H4 (cell line): ENCODE results near the gene CSMD2. TPM values are rescaled to one million over a fixed set of nuclear protein-coding genes. Genes with fewer than 3 reads are reported as not detected.

ENCODE experiments used
- DNase-seq: peaks from one replicate; pipeline ENCODE4 v3.0.0-alpha.2; 2015; ENCODE audit warnings: low spot score
- total RNA-seq: library from RNA; depleted of rRNA; stranded (reverse); fragments of >200 nt; shearing (Covaris generic); gene quantifications from 2 replicates; pipeline ENCODE4 v1.2.3, GENCODE V29; 2014

CSMD2 gene
- total RNA-seq, 1 experiment from 2014 or later: not detected

- DNase-seq: no peak
These were observed 556.1 kb downstream of the CSMD2 start for GRCh38 chr1:33608825-33609400.

DNA sequence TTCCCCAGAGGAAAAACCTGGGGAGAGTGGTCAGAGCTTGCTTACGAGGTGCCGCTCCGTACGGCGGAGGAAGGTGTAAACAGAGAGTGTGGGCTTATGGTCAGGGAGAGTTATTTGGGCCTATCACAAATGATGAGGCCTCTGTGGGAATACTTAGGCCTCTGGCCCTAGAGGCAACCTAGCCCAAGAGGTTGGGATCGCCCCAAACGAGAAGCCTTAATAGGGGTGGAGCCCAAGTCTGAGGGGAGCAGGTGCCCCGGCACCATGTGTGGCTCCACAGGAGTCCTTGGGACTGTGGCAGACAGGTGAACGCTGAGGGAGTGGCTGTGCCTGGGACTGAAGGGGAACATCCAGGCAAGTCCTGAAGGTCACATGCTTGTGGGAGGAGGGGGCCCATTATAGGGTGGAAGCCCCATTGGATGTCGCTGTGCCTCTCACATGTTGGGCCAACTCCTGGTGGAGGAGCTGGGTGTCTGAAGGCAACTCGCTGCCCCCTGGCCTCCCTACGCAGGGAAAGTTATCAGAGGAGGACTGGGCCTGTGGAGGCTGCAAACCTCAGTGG is 557.5 kb downstream of the CSMD2 start:
- DNase-seq: no peak

DNA sequence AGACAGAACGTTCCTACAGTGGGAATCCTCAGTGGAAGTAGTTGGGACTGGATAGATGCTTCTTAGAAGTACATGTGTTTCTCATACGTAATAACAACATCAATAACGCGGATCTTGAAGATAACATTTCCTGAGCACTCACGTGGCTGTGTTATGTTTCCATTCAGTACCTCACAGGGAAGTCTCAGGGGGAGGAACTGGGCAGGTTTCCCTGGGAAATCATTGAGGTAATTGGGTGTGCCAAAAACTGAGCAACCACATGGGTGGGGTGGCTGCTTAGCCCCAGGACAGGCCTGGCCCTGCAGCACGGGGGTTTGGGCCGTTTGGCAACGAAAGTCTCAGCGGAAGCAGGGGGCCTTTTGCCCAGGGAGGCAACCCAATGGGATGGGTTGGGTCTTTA is 558.8 kb downstream of the CSMD2 start:
- no peak for DNase-seq

DNA sequence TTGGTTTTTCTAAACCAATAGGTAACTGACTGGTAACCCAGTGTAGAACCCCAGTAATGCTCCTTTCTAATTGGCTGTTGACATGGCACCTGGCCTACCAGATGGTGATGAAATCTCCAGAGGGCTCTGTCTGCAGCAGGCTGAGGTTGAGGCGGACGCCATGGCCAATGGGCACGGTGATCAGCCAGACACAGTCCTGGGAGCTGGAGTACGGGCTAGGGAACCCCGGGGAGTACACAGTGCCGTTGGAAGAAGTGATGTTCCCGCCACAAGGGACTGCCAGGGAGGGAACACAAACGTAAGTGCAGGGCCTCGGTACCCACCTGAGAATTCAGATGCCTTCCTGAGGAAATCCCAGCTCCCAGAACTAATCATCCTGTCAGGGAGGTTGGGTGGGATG is 562.8 kb downstream of the CSMD2 start:
- DNase-seq: no peak

DNA sequence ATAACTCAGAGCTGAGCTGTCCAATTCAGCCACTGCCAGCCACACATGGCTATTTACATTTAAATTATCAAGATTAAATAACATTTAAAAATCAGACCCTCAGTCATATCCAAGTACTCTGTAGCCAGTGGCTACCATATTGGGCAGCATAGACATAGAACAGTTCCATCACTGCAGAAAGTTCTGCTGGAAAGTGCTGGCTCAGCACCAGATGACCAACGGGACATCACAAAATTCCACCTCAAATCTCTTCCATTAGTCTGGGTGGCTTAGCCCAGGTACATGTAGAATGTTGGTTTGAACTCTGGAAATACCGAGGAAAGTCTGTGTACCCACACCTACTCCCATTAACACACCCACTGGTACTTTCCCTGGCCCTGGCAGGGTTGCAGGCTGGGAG is 563.3 kb downstream of the CSMD2 start:
- no peak for DNase-seq

- no peak for DNase-seq
These were observed 565.4 kb downstream of the CSMD2 start for GRCh38 chr1:33599516-33600115.

DNA sequence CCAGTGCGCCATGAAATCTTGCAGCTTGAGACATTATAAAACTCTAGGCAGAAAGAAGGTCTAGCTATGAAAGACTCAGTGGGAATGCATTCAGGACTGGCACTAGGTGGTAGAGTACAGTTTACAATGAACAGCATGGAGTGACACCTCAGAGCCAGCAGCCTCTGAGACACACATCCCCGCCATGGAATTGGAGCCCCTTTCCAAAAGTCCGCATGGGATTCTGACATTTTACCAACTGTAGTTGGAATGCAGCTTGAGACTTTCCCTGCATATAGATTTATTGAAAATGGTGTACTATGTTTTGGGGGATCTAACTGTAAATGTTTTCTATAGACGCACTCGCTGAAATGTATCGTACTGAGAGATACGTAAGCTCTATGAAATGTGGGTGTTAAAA is 576.3 kb downstream of the CSMD2 start:
- DNase-seq: no peak

DNA sequence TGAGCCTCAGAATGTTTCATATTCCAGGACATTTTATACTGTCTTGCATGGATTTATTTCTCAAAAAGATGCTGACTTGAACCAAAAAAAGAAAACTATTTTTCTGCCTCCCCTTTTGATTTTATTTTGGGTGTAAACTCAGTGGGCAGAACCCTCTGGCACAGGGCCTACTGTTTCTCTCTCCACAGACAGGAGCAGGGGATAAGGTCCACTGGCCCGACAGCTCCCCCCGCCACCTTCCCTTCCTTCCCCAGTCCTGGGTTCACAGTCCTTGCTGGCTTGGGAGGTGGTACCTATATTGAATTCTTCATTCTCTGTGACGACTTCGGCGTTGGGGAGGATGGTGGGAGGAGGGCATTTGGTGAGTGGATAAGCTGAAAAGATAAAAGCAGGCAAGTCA is 578.2 kb downstream of the CSMD2 start:
- DNase-seq: no peak

DNA sequence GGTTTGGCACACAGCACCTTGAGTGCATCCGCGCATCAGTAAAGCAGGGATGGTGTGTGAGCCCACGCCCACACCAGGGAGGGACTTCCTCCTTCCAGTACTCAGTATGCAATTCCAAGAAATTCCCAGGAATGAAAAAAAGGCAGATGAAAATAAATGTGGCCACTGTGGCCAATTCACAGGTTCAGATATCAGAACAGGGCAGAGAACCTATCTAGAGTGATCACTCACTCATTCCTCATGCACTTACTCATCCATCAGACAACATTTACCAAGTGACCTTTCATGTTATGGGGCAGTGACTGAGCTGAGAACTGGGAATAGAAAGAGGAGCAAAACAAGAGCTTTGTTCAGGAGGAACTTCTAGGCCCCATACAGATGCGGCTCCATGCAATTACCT is 578.9 kb downstream of the CSMD2 start:
- DNase-seq: no peak

GRCh38 chr1:33583567-33583966 is 581.5 kb downstream of the CSMD2 start:
- no peak for DNase-seq

DNA sequence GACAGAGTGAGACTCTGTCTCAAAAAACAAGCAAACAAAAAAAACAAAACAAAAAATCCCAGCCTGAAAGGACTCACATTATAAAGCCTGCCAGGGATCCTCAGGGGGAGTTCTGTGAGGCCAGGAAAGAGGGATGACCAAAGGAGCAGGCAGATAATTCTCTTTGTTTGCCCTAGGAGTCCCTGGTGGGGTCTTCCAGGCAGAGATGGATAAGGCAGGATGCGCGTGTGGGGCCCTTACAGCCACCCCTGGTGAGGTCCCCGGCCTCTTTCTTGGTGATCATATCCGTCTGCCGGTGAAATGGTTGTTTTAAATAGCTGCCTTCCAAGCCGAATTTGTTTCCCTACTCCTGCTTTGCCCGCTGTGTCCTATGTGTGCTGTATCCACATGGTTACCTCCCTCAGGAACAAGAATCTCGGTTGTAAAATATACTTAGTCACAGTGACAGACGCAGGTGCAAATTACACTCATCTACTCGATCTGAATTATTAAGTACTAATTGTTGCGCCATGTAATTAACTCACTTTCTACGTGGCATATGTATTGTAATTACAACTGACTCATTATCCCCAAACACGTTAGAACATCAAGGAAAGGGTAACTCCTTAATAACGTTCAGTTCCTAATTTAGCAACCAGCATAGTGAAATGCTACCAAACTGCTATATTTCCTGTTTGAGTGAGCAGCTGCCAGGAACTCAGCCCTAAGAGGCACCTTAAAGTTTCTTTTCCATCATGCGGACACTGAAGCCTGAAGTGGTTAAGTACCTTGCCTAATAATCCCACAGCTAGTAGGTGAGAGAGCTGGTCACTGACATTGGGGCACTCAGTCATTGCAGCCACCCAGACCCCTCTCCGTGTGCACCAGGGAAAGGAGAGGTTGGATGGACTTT is 586.2 kb downstream of the CSMD2 start:
- DNase-seq: no peak

DNA sequence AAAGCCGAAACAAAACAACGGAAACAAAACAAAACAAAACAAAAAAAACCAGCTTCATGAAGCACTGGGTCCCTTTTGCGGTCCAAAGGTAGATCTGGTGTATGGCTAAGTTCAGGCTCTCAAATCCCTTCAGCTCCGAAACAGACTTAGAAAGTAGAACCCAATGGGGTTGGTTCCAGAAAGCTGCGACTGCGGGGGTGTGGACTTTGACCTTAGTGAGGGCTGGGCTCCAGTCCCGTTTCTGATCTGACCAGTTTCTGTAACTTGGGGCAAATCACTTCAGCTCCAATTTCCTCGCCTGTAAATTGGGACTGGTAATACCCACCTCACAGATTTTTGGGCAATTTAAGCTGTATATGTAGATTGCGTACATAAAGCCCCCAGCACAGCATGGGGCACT is 587.4 kb downstream of the CSMD2 start:
- no peak for DNase-seq

DNA sequence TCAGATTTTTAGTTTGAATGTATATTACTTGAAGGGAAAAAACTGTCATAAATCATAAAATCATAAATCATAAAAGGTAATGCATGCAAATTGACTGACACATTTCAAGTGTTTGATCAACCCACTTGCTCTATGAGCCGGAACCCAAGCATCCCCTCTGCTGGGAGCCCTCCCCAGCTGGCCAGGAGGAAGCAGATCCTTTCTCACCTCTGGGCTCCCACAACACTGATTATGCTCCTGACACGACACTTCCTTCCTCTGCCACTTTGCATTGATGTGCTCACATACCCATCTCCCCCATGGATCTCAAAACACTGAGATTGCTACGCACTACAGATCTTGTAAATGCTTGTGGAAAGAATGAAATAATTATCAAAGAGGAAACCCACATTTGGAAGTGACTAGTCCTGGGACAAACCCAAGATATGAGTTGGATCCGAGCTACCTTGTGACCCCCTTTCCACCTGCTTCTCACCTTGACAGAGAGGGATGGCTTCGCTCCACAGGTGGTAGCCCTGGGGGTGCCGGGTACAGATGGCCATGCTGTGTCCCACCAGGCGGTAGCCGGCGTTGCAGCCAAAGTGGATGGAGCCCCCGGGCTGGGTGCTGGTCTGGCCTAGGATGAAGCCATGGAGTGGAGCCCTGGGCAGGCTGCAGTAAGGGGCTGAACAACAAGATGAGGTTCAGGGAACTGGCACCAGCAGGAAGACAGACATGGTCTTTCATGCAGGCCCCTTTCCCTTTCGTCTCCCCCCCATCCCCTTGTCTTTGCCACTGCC is 588.0 kb downstream of the CSMD2 start:
- DNase-seq: no peak

DNA sequence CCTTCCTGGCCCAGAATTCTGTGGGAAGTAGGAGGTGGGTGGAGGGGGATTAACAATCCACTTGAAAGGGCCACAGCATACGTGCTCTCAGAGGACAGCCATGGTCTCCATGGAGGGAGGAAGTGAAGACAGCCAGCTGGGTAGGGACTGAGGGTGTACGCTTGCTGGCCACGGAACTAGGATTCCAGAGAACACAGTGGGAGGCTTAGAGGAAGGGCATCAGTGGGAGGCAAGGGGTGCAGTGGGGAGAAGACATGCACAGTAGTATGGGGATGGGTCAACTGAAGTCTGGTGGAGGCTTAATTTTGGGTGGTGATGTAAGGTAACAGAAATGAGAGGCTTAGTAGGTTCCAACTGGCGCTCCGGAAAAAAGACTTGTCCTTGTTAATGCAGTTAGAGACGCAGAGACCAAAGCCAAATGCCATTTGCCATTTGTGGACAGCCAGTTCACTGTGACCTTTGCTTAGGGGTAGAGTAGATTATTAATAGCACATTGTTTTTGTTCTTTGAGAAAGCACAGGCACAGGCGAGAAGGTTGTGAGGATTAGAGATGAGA is 589.6 kb downstream of the CSMD2 start:
- no peak for DNase-seq

- DNase-seq: no peak
These were observed 591.4 kb downstream of the CSMD2 start for GRCh38 chr1:33573661-33574060.

GRCh38 chr1:33572387-33572786 is 592.6 kb downstream of the CSMD2 start:
- DNase-seq: no peak

GRCh38 chr1:33569331-33569730 is 595.7 kb downstream of the CSMD2 start:
- no peak for DNase-seq

DNA sequence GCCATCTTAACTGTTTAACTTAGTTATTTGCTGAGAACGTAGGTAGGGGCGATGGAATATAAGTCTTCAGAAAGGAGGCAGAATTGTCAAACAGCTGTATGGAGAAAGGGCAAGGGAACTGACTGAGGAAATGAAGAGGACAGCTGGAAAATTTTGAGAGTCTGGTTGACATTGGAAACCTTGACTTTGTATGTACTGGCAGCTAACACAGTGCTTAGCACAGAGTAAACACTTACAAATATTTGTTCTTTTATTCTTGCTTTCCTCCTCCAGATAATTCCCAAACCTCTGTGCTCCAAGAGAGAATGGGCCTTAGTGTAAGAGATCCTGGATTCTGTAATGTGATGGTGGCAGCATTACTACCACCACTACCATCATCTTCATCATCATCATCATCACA is 601.3 kb downstream of the CSMD2 start:
- no peak for DNase-seq

DNA sequence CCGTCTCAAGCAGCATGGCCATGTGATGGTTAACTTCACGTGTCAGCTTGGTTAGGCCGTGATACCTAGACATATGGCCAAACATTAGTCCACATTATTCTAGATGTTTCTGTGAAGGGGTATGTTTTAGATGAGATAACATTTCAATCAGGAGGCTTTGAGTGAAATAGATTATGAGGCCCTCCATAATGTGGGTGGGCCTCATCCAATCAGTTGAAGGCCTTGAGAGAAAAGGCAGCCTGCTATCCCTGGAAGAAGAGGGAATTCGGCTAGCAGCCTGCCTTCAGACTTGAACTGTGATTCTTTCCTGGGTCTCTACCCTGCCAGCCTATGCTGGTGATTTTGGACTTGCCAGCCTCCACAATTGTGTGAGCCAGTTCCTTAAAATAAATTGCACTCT is 602.5 kb downstream of the CSMD2 start:
- DNase-seq: no peak

DNA sequence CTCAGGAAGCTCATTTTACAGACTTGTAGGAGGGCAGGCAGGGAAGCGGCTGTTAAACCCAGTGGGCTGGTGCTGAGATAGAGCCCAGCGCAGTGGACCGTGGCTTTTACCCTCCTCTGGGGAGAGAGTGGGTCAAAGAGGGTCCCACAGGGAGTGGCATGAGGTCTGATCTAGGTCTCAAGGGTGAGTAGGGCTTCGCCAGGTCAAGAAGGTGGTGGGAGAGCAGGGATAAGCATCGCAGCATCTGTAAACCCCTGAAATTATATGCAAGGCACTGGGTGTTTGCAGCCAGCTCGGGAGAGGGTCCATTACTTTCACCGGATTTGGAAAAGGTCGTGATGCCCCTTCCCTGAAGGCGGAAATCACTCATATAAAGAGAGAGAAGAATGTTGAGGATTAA is 603.5 kb downstream of the CSMD2 start:
- no peak for DNase-seq

DNA sequence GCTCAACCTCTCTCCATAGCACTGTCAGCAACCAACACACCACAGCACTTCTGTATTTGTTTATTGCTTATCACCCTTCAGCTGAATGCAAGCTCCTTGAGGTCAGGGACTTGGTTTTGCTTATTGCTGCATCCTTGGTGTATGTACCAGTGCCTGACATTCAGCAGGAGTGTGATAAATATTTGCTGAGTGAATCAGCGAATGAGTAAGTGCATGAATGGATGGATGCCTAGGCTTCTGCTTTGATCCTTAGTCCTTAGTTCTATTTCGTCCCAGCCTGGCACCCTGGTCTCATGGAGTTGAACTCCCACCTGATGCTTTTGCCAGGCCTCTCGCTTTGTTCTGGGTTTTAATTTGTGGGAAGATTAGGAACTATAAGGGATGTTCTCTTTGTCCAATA is 604.4 kb downstream of the CSMD2 start:
- no peak for DNase-seq

DNA sequence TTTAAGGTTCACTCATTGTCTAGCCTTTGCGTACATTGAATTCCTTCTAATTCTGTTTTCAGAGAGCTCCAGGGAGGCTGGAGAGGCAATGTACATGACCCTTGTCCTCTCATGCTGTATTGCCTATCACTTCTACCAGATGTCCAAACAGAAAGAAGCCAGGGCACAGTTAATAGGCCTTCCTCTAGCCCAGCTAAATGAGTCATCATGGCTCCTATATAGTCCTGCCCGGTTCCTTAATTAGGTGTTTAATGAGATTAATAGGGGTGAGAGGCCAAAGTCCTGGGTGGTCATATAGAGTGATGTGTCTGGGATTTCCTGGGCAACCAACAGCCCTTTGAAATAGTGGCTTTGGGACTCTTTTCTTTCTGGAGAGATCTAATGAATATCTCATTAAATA is 616.3 kb downstream of the CSMD2 start:
- DNase-seq: no peak
